GM18870 (cell line): ENCODE data around the gene SND1.
"Not testable (repeated sequence)": the region's sequence is repeated elsewhere in the genome, so short reads cannot be mapped to it uniquely, and the experiment has no call there.

ENCODE experiments used
- ATAC-seq: cut with Tn5 transposase; IDR thresholded peaks from one replicate; pipeline ENCODE4 v1.9.1; 2021; ENCODE audit warnings: moderate library complexity; ENCODE audit not compliant: unreplicated experiment

SND1 gene

DNA sequence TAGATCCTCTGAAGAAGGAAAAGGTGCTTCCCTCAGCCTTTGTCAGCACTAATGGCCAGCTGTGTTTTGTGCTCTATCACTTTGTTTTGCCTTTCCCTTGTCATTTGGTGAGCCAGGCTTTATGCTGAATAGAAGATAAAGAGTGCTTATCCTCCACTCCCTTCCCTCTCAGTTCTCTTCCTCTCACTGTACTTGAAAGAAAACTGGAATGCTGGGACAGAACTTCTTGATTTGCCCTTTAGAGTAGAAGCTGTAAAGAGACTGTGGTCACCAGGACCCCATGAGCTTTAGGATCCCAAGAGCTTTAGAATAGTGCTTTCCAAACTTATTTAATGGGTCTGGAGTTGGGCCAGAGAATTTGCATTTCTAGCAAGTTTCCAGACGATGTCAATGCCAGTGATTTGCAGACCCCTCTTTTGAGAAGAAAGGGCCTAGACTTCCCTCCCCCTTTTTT lies 297.8 kb downstream of the SND1 start:
- ATAC-seq: no peak

GRCh38 chr7:127950233-127950935 lies 298.4 kb downstream of the SND1 start:
- ATAC-seq: no peak

- no peak for ATAC-seq
Observed at GRCh38 chr7:127953423-127954356, 301.7 kb downstream of the SND1 start.

- no peak for ATAC-seq
Observed at GRCh38 chr7:127954357-127954748, 302.4 kb downstream of the SND1 start.

GRCh38 chr7:127955051-127955531 lies 303.1 kb downstream of the SND1 start:
- ATAC-seq: no peak

DNA sequence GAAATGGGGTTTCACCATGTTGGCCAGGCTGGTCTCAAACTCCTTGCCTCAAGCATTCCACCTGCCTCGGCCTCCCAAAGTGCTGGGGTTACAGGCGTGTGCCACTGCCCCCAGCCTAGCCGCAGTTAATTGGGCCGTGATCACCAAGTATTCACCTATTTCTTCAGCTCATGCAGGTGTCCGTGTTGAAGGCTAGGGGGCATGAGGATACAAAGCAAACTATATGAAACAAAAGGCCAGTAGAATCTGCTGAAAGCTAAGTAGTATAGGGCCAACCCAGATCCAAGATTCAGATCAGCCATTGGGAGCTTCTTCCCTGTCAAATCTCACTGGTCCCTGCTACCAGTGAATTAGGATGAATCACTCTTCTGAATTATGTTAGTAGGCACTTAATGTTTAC lies 305.9 kb downstream of the SND1 start:
- ATAC-seq: no peak

DNA sequence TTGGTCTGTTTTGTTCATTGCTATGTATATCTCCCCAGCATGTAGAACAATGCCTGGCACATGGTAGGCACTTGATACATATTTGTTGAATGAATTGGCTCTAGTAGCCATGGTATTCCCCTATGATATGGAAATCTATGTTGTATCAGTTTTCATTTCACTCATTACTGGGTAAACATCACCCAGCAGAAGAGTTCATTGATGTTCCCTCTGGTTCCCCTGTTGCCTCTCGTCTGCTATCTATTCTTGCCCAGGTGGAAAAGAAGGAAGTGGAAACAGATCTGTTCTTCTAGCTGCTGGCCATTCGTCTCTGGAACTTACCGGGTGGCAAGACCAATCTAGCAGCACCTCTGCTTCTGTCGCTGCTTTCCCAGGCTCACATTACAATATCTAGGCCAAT lies 307.8 kb downstream of the SND1 start:
- ATAC-seq: peak; percentile 88

DNA sequence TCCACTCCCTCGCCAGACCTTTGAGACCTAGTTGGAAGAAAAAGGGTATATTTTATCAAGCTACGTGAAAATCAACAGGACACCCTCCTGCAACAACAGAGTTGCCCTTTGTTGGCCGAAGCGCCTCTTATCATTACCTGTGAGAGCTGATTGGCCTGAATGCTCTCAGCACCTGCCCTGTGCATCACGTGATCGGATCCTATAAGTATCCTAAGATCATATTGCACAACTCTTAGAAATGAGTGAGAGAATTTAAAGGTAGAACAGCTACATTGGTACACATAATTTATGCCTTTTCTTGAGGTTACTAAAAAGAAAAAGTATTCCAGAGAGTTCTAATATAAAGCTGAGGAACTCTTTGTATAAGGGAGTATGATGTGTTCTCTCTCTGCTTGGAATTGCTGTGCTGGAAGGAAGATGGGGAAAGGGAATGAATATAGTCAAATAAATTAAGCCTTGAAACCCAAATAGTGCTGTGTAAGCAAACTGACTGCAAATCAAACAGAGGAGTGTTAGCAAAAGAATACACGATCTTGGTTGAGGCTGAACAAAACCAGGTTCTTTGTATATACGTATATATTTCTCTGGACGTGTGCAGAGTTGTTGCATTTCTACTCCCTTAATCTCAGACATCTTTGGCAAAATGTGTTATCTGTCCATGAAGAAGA lies 309.9 kb downstream of the SND1 start:
- no peak for ATAC-seq

- ATAC-seq: no peak
Observed at GRCh38 chr7:127962589-127963361, 310.8 kb downstream of the SND1 start.

GRCh38 chr7:127963850-127964249 lies 311.9 kb downstream of the SND1 start:
- ATAC-seq: not testable (repeated sequence)

DNA sequence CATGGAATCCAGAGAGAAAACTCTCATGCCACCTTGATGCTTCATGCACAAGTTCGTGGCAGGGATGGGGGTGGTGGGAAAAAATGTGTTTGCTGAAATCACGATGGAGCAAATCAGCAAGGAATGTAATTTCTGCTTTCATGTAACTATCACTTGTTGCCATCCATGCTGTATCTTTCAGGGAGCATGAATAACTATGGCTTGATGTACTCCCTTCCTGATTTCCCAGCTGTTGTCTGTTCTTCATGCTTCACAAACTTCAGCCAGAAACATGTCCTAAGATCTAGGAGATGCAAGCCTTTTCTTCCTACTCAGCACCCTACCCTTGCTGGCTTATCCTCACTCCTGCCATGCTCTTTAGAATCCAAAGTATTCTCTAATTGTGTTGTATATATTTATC lies 315.3 kb downstream of the SND1 start:
- ATAC-seq: no peak

GRCh38 chr7:127968547-127968946 lies 316.6 kb downstream of the SND1 start:
- no peak for ATAC-seq

GRCh38 chr7:127973832-127974231 lies 321.8 kb downstream of the SND1 start:
- no peak for ATAC-seq

GRCh38 chr7:127974446-127975035 lies 322.5 kb downstream of the SND1 start:
- ATAC-seq: no peak

- no peak for ATAC-seq
Observed at GRCh38 chr7:127976056-127976737, 324.2 kb downstream of the SND1 start.

DNA sequence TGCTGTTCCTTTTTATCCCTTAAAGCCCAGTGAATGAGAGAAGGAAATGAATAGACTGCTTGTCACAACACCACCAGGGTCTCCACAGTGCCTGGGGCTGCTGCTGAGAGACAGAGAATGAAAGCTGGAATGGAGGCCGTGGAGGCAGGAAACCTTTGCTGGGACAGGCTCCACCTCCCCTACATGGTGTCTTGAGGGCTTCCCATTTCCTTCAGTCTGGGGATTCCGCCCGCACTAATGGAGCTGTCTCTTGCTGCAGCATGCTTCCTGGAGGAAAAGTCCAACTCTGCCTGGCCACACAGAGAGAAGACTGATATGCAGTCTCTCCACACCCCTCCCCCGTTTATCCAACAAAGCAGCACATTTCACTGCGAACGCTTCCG lies 324.7 kb downstream of the SND1 start:
- ATAC-seq: no peak

- no peak for ATAC-seq
Observed at GRCh38 chr7:127978421-127978820, 326.4 kb downstream of the SND1 start.

DNA sequence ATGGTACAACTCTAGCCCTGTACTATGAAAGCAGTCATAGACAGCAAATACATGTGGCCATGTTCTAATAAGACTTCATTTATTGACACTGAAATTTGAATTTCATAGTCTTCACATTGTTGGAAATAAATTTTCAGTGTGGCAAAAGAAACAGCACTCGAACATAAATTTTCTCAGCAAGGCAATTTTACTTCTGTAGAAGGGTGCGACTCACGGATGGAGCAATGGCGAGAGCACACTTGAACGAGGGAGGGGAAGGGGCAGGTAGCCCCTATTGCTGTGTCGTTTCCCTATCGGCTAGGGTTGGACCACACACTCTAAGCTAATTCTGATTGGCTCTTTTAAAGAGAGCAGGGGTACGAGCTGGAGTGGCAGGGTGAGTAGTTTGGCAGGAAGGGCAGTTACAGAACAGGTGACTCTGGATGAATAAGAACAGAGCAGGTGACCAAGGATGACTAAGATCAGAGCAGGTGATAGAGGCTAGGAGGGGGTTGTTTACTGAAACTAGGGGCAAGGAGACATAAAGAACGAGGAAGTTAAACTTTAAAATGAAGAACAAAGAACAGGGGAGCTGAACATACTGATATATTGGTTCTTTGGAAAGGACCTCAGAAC lies 327.2 kb downstream of the SND1 start:
- ATAC-seq: no peak

- no peak for ATAC-seq
Observed at GRCh38 chr7:127979728-127980126, 327.7 kb downstream of the SND1 start.
